GM04504 (cell line): Measurements from ENCODE around the gene RANBP3.
A peak's percentile ranks its signal among the peaks of the same experiment; 100 is the strongest.
"Not testable (repeated sequence)": the region's sequence is repeated elsewhere in the genome, so short reads cannot be mapped to it uniquely, and the experiment has no call there.

Experiments
- DNase-seq: peaks from one replicate; pipeline ENCODE4 v3.0.0-alpha.2; 2012; ENCODE audit warnings: low read depth

The RANBP3 gene

GRCh38 chr19:5977785-5978605 is at the start of gene RANBP3:
TSS of gene RANBP3 (minus strand) at chr19:5978140. CDS start at chr19:5978082, 58 bp downstream.
- DNase-seq, result peak; percentile 97

- DNase-seq, result no peak
Observed at GRCh38 chr19:6026390-6027227, 48.7 kb upstream of the RANBP3 start.

- not testable (repeated sequence) for DNase-seq
Observed at GRCh38 chr19:6024756-6025155, 46.8 kb upstream of the RANBP3 start.

GRCh38 chr19:6023936-6024335 is 46.0 kb upstream of the RANBP3 start:
- DNase-seq, result no peak

- peak; percentile 17 for DNase-seq
Observed at GRCh38 chr19:6023085-6023682, 45.2 kb upstream of the RANBP3 start.

- DNase-seq, result no peak
Observed at GRCh38 chr19:6022570-6023064, 44.7 kb upstream of the RANBP3 start.

- DNase-seq, result peak; percentile 31
Observed at GRCh38 chr19:6021878-6022569, 44.1 kb upstream of the RANBP3 start.

- no peak for DNase-seq
Observed at GRCh38 chr19:6020972-6021805, 43.2 kb upstream of the RANBP3 start.

- DNase-seq, result no peak
Observed at GRCh38 chr19:6020166-6020882, 42.4 kb upstream of the RANBP3 start.

- no peak for DNase-seq
Observed at GRCh38 chr19:6018786-6019185, 40.8 kb upstream of the RANBP3 start.

- no peak for DNase-seq
Observed at GRCh38 chr19:6017576-6017975, 39.6 kb upstream of the RANBP3 start.

- DNase-seq, result no peak
Observed at GRCh38 chr19:6015841-6016545, 38.1 kb upstream of the RANBP3 start.

GRCh38 chr19:6014551-6015135 is 36.7 kb upstream of the RANBP3 start:
- no peak for DNase-seq

GRCh38 chr19:6012426-6013170 is 34.7 kb upstream of the RANBP3 start:
- DNase-seq, result no peak

GRCh38 chr19:6011794-6012193 is 33.9 kb upstream of the RANBP3 start:
- DNase-seq, result no peak

GRCh38 chr19:6011206-6011605 is 33.3 kb upstream of the RANBP3 start:
- DNase-seq, result no peak

- no peak for DNase-seq
Observed at GRCh38 chr19:6010107-6010506, 32.2 kb upstream of the RANBP3 start.

GRCh38 chr19:6007866-6008265 is 29.9 kb upstream of the RANBP3 start:
- DNase-seq, result no peak

- no peak for DNase-seq
Observed at GRCh38 chr19:6006896-6007295, 29.0 kb upstream of the RANBP3 start.
